Measurements from ENCODE around the gene FMO5. TPM values are rescaled to one million over a fixed set of nuclear protein-coding genes. Genes with fewer than 3 reads are reported as not detected.

Gene FMO5
- total and polyA plus RNA-seq, 2 of the 13 experiments (the other 11 are each of a cell fraction or from before 2014, with no cell fraction given): 48.2 to 149 TPM

DNA sequence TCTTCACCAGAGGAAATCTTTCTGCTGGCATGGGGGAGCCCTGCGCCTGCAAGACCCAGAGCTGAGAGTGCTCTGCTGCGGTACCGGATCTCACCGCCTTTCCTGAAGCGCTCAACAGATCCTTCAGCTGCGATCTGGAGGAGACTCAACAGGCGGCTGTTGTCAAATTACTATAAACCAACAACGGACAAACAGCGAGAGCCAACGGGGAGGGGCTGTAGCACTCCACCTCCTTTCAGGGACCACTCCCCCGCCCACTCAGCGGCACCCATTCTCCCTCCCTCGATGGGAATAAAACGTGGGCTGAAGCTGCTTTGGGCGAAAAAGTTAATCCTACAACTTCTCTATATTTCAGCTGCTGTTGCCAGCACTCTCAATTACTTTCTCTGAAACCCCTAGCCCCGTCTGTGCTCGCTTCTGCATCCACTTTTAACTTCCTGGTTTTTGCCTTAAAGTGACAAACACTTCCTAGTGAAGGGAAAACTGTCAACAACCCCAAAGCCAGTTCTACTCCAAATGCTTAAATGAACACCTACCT, at the start of gene FMO5 (continued):
- TF ChIP-seq KIAA2018 (CRISPR knock-in tag; IDR thresholded peaks at IDR 0.05; ENCODE audit: borderline replicate concordance) (no peak), KLF16 (CRISPR knock-in tag; IDR thresholded peaks at IDR 0.05) (peak in 1 of 2 experiments; percentile 36; a peak in 1 of 4 replicates), KLF9 (CRISPR knock-in tag; IDR thresholded peaks at IDR 0.05; ENCODE audit: low read depth) (peak; percentile 53; the same call in 1 of the 2 replicates), FOSL2 (CRISPR knock-in tag; IDR thresholded peaks at IDR 0.05) (no peak), ZBTB7A (CRISPR knock-in tag; IDR thresholded peaks at IDR 0.05) (peak; percentile 46; the same call in 1 of the 2 replicates), HOXA5 (CRISPR knock-in tag; IDR thresholded peaks at IDR 0.05) (peak; percentile 76; the same call in 1 of the 2 replicates), TAF1 (CRISPR knock-in tag; IDR thresholded peaks at IDR 0.05) (peak; percentile 63), REST (IDR thresholded peaks at IDR 0.05; ENCODE audit: borderline replicate concordance in 1 of 2, low read depth in 1 of 2, low read length in 2 of 2) (peak in 1 of 2 experiments; percentile 63; a peak in 1 of 4 replicates), MAZ (IDR thresholded peaks at IDR 0.05; ENCODE audit: borderline replicate concordance, low read depth, low read length) (peak; percentile 20; the same call in 1 of the 2 replicates), MAZ (CRISPR knock-in tag; IDR thresholded peaks at IDR 0.05; ENCODE audit: low read depth) (peak; percentile 59; the same call in 1 of the 2 replicates), ZNF225 (CRISPR knock-in tag; IDR thresholded peaks at IDR 0.05) (no peak)
- TF ChIP-seq, protein P1, sequence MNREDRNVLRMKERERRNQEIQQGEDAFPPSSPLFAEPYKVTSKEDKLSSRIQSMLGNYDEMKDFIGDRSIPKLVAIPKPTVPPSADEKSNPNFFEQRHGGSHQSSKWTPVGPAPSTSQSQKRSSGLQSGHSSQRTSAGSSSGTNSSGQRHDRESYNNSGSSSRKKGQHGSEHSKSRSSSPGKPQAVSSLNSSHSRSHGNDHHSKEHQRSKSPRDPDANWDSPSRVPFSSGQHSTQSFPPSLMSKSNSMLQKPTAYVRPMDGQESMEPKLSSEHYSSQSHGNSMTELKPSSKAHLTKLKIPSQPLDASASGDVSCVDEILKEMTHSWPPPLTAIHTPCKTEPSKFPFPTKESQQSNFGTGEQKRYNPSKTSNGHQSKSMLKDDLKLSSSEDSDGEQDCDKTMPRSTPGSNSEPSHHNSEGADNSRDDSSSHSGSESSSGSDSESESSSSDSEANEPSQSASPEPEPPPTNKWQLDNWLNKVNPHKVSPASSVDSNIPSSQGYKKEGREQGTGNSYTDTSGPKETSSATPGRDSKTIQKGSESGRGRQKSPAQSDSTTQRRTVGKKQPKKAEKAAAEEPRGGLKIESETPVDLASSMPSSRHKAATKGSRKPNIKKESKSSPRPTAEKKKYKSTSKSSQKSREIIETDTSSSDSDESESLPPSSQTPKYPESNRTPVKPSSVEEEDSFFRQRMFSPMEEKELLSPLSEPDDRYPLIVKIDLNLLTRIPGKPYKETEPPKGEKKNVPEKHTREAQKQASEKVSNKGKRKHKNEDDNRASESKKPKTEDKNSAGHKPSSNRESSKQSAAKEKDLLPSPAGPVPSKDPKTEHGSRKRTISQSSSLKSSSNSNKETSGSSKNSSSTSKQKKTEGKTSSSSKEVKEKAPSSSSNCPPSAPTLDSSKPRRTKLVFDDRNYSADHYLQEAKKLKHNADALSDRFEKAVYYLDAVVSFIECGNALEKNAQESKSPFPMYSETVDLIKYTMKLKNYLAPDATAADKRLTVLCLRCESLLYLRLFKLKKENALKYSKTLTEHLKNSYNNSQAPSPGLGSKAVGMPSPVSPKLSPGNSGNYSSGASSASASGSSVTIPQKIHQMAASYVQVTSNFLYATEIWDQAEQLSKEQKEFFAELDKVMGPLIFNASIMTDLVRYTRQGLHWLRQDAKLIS (CRISPR knock-in tag; IDR thresholded peaks at IDR 0.05): peak; percentile 63; the same call in 1 of the 2 replicates
- TF ChIP-seq, protein P2, sequence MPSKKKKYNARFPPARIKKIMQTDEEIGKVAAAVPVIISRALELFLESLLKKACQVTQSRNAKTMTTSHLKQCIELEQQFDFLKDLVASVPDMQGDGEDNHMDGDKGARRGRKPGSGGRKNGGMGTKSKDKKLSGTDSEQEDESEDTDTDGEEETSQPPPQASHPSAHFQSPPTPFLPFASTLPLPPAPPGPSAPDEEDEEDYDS (CRISPR knock-in tag; IDR thresholded peaks at IDR 0.05): peak; percentile 86

Data from HepG2 (cell line).